ENCODE data around the gene IZUMO4.
A peak's percentile ranks its signal among the peaks of the same experiment; 100 is the strongest.

Gene IZUMO4

DNA sequence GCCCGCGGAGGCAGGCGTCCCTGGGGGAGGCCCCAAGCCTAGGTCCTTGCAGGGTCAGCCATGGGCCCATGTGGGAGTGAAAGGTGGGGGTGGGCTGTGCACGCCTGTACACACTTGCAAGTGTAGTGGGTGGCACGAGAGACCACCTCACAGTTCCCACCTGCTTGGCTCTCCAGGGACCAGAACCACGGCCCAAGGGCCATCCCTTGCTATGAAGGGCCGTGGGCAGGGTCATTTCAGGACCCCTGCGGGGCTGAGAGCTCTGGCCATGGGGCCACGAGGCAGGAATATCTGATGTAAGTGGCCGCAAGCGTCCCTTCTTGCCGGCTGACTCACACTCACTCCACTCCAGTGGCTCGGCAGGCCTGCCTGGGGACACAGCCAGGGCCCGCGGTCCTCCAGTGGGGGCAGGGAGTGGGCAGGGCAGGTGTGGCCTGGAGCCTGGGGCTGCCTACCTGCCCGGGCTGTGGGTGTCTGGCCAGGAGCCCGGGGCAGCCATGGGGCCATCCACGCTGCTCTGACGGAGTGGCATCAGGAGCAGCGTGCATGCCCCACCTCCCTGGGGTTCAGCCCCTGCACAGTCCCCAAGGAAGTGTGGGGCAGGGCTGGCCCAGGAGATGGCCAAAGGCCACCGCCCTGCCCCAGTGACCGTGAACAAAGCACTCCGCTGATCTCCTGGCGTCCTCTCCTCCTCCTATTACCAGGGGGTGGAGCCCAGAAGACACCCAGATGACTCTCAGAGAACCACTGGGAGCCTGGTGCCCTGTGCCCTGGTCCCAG lies 37.1 kb upstream of the IZUMO4 start:
- DNase-seq: no peak

GRCh38 chr19:2060884-2061494 lies 35.7 kb upstream of the IZUMO4 start:
- DNase-seq: peak; percentile 57

- peak; percentile 99 for DNase-seq
Measured at GRCh38 chr19:2061495-2062388, 35.0 kb upstream of the IZUMO4 start.

GRCh38 chr19:2062389-2062729 lies 34.4 kb upstream of the IZUMO4 start:
- DNase-seq: no peak

- DNase-seq: no peak
Measured at GRCh38 chr19:2062770-2063169, 33.9 kb upstream of the IZUMO4 start.

GRCh38 chr19:2063824-2064223 lies 32.9 kb upstream of the IZUMO4 start:
- DNase-seq: no peak

- DNase-seq: no peak
Measured at GRCh38 chr19:2064395-2064787, 32.3 kb upstream of the IZUMO4 start.

- DNase-seq: no peak
Measured at GRCh38 chr19:2064788-2065524, 31.8 kb upstream of the IZUMO4 start.

GRCh38 chr19:2070436-2070827 lies 26.3 kb upstream of the IZUMO4 start:
- no peak for DNase-seq

DNA sequence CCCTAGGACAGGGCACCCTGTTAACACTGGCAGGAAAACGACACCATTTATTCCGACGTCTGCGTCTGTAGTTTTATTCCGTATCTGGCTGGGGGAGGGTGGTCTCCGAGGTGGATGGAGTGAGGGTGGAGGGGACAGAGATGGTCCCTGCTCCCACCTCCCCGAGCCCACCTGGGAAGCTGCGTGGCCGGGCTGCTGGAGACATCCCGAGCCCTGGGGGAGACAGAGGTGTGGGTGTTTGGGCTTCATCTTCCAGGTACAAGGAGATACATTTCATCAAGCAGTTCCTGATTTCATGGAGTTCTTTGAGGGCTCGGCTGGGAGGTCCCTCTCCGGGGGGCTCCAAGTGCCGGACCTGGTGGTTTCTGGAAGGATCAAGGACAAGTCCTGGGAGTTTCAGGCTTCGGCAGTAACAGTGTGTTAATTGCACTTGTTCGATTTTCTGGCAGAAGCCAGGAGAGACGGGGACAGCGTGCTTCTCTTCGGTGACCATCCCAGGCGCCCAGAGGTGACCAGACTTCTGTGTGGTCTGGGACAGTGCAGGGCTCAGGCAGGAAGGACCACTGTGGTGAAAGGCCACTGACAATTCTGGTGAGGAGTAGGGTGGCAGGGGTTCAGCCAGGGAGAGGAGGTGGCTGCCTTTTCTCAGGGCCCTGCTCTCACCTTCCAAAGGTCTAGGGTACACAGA lies 25.6 kb upstream of the IZUMO4 start:
- no peak for DNase-seq

- DNase-seq: no peak
Measured at GRCh38 chr19:2072757-2073551, 23.8 kb upstream of the IZUMO4 start.

- no peak for DNase-seq
Measured at GRCh38 chr19:2076526-2076944, 20.2 kb upstream of the IZUMO4 start.

- DNase-seq: no peak
Measured at GRCh38 chr19:2077398-2077797, 19.3 kb upstream of the IZUMO4 start.

DNA sequence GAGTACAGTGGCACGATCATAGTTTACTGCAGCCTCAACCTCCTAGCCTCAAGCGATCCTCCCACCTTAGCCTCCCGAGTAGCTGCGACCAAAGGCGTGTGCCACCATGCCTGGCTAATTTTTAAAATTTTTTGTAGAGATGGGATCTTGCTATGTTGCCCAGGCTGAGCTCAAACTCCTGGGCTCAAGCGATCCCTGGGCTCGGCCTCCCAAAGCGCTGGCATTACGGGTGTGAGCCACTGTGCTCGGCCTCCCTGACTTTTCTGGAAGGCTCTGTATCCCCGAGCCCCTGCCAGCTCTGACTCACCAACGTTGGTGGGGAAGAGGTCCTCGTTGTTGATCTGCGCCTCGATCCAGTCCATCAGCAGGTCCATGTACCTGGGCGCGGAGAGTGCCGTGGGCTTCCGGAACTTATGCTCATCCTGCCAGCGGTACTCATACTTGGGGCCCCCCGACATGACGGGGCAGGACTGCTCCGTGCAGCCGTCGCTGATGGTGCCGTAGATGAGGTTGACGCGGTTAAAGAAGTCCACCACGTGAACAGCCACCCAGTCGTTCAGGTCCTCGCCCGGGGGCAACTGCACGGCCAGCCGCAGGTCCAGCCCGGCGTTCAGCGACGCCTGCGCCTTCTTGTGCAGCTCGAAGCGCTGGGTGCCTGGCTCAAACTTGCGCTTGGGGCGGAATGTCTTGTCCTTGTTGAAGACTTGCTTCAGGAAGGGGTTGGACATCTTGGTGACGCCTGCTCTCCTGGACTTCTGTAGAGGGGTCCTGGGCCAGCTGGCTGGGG lies 18.7 kb upstream of the IZUMO4 start:
- no peak for DNase-seq

DNA sequence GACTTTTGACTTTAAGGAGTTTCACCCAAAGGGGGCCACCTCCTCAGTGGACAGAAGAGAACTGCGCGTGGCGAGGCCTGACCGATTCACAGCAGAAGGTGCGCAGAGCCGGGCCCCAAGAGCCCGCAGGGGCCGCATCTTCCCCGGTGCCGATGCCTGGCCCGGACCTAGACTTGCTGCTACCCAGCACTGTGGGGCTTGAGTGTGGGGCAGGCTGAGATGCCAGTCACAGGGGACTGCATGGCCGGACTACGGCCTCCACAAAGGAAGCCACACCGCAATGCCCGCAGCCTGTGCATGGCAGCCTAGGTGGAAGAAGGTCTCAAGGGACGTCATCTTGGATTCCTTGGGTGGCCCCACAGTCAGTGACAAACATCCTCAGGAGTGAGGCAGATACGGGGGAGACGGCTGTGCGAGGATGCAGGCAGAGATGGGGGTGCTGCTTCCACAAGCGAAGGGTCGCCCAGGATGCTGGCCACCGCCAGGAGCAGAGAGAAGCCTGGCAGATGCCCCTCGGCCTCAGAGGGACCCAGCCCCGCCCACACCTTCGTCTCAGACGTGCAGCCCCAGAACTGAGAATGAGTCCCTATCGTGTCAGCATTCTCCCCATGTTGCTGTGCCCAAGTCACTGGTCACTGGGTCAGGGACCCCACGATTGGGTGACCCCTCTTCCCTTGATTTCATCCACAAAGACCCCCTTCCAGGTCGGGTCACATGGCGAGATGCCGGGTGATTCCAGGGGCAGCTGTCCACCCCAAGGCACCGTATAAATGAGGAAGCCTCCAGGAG lies 17.4 kb upstream of the IZUMO4 start:
- DNase-seq: no peak

GRCh38 chr19:2079865-2080301 lies 16.8 kb upstream of the IZUMO4 start:
- no peak for DNase-seq

DNA sequence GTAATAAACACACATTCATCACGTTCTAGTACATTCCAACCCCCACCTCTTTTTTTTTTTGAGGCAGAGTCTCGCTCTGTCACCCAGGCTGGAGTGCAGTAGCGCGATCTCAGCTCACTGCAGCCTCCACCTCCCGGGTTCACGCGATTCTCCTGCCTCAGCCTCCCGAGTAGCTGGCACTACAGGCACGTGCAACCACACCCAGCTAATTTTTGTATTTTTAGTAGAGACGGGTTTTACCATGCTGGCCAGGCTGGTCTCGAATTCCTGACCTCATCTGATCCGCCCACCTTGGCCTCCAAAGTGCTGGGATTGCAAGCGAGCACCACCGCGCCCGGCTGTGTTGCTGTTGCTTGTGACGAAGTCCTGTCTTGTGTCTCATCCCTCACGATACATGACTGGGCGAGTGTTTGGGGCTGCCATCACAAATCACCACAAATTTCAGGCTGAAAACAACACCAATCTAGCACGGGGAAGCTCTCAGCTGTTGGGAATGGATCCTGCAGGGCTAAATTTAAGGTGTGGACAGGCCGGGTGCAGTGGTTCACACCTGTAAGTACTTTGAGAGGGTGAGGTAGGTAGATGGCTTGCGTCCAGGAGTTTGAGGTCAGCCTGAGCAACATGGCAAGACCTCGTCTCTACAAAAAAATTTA lies 16.3 kb upstream of the IZUMO4 start:
- DNase-seq: no peak

- DNase-seq: peak; percentile 44
Measured at GRCh38 chr19:2081873-2082810, 14.6 kb upstream of the IZUMO4 start.

Measured in stimulated activated CD4-positive, alpha-beta T cell treated with anti-CD3 and anti-CD28 coated beads, Interleukin-4, amount 100 ng/mL, for 24 hours (primary cell).